ENCODE measurements around the gene CFP. TPM values are rescaled to one million over a fixed set of nuclear protein-coding genes. Genes with fewer than 3 reads are reported as not detected.
A peak's percentile ranks its signal among the peaks of the same experiment; 100 is the strongest.

Gene CFP
- total RNA-seq, 1 donor from 2014 or later: 3.0 TPM

GRCh38 chrX:47650164-47651042 is 20.7 kb upstream of the CFP start, which contains the start of gene ELK1:
TSS of gene ELK1 (minus strand) at chrX:47650563. CDS start at chrX:47641441, 9,122 bp downstream.
- Histone ChIP-seq H3K9me3 (replicated peaks) (no peaks in the 10 kb centered on the region), H3K4me1 (peaks cover 14% of the 10 kb centered on the region), H3K27me3 (ENCODE audit: low read depth) (no peaks in the 10 kb centered on the region), H3K36me3 (peaks cover 6% of the 10 kb centered on the region), H3K4me3 (peak within 1 kb of the TSS; percentile 76), H3K27ac (replicated peaks) (peak within 1 kb of the TSS; percentile 86)
- DNase-seq: peak; percentile 94
- TF ChIP-seq CTCF (IDR thresholded peaks at IDR 0.05; ENCODE audit: borderline replicate concordance): no peak
- intact Hi-C loops (cut with micrococcal nuclease): no loop called here

- intact Hi-C loops (cut with micrococcal nuclease): no loop called here
- no peak for TF ChIP-seq CTCF (IDR thresholded peaks at IDR 0.05; ENCODE audit: borderline replicate concordance)
- peak overlapping the region; percentile 76 for H3K4me3 ChIP-seq
- peaks cover 14% of the 10 kb centered on the region for H3K4me1 ChIP-seq
- H3K9me3 ChIP-seq (replicated peaks): no peaks in the 10 kb centered on the region
- H3K36me3 ChIP-seq: peaks cover 4% of the 10 kb centered on the region
- no peaks in the 10 kb centered on the region for H3K27me3 ChIP-seq (ENCODE audit: low read depth)
- no peak for DNase-seq
- H3K27ac ChIP-seq (replicated peaks): peak overlapping the region; percentile 86
These were observed 20.0 kb upstream of the CFP start for GRCh38 chrX:47649781-47650163.

GRCh38 chrX:47649271-47649670 is 19.5 kb upstream of the CFP start:
- DNase-seq: no peak
- no peaks in the 10 kb centered on the region for H3K27me3 ChIP-seq (ENCODE audit: low read depth)
- H3K4me1 ChIP-seq: peaks cover 17% of the 10 kb centered on the region
- H3K36me3 ChIP-seq: no peaks in the 10 kb centered on the region
- H3K27ac ChIP-seq (replicated peaks): no peak overlapping the region
- no peaks in the 10 kb centered on the region for H3K9me3 ChIP-seq (replicated peaks)
- intact Hi-C loops (cut with micrococcal nuclease): no loop called here
- H3K4me3 ChIP-seq: peak overlapping the region; percentile 76
- no peak for TF ChIP-seq CTCF (IDR thresholded peaks at IDR 0.05; ENCODE audit: borderline replicate concordance)

GRCh38 chrX:47648376-47648775 is 18.6 kb upstream of the CFP start:
- no peak overlapping the region for H3K27ac ChIP-seq (replicated peaks)
- TF ChIP-seq CTCF (IDR thresholded peaks at IDR 0.05; ENCODE audit: borderline replicate concordance): no peak
- H3K4me1 ChIP-seq: peaks cover 26% of the 10 kb centered on the region
- no peak for DNase-seq
- intact Hi-C loops (cut with micrococcal nuclease): no loop called here
- no peak overlapping the region for H3K4me3 ChIP-seq
- no peaks in the 10 kb centered on the region for H3K9me3 ChIP-seq (replicated peaks)
- no peaks in the 10 kb centered on the region for H3K27me3 ChIP-seq (ENCODE audit: low read depth)
- H3K36me3 ChIP-seq: no peaks in the 10 kb centered on the region

- no peak for DNase-seq
- Histone ChIP-seq H3K4me1 (peaks cover 27% of the 10 kb centered on the region), H3K4me3 (no peak overlapping the region), H3K36me3 (no peaks in the 10 kb centered on the region), H3K9me3 (replicated peaks) (no peaks in the 10 kb centered on the region), H3K27ac (replicated peaks) (no peak overlapping the region), H3K27me3 (ENCODE audit: low read depth) (no peaks in the 10 kb centered on the region)
- intact Hi-C loops (cut with micrococcal nuclease): no loop called here
- TF ChIP-seq CTCF (IDR thresholded peaks at IDR 0.05; ENCODE audit: borderline replicate concordance): no peak
These were observed 16.9 kb upstream of the CFP start for GRCh38 chrX:47646636-47647035.

All from left ventricle myocardium inferior (tissue), 1 donor.